H9 (cell line): ENCODE measurements around the gene DMXL2. TPM values are rescaled to one million over a fixed set of nuclear protein-coding genes. Genes with fewer than 3 reads are reported as not detected.

Experiments
- DNase-seq: peaks from one replicate; pipeline ENCODE4 v3.0.0-alpha.2; 2017
- H2AFZ ChIP-seq: one replicate; pipeline ENCODE4 v1.6.1; 2013; ENCODE audit warnings: mild to moderate bottlenecking, low read length, control low read depth, moderate library complexity
- H2AK5ac ChIP-seq: 2 replicates; pipeline ENCODE4 v1.6.1; 2013; ENCODE audit warnings: low read length, control low read depth, mixed read lengths; ENCODE audit not compliant: insufficient read length
- H2BK120ac ChIP-seq: one replicate; pipeline ENCODE4 v1.6.1; 2013; ENCODE audit warnings: low read depth, mild to moderate bottlenecking, low read length, control low read depth, inconsistent platforms; ENCODE audit not compliant: poor library complexity, severe bottlenecking
- H2BK12ac ChIP-seq: 2 replicates; pipeline ENCODE4 v1.6.1; 2013; ENCODE audit warnings: low read length, control low read depth, mixed read lengths, low read depth; ENCODE audit not compliant: insufficient read length
- H2BK15ac ChIP-seq: 2 replicates; pipeline ENCODE4 v1.6.1; 2013; ENCODE audit warnings: low read depth, low read length, control low read depth
- H2BK20ac ChIP-seq: one replicate; pipeline ENCODE4 v1.6.1; 2013; ENCODE audit warnings: low read depth, mild to moderate bottlenecking, low read length, control low read depth, inconsistent platforms; ENCODE audit not compliant: poor library complexity, severe bottlenecking
- H2BK5ac ChIP-seq: 2 replicates; pipeline ENCODE4 v1.6.1; 2013; ENCODE audit warnings: low read length, control low read depth, mixed read lengths; ENCODE audit not compliant: insufficient read length
- H3K14ac ChIP-seq: 2 replicates; pipeline ENCODE4 v1.6.1; 2013; ENCODE audit warnings: low read length, control low read depth; ENCODE audit not compliant: insufficient read depth
- H3K18ac ChIP-seq: 2 replicates; pipeline ENCODE4 v1.6.1; 2013; ENCODE audit warnings: low read depth, mild to moderate bottlenecking, mixed read lengths, low read length, control low read depth; ENCODE audit not compliant: insufficient read length
- H3K23ac ChIP-seq: 2 replicates; pipeline ENCODE4 v1.6.1; 2013; ENCODE audit warnings: low read length, control low read depth, mixed read lengths, low read depth; ENCODE audit not compliant: insufficient read length
- H3K23me2 ChIP-seq: 2 replicates; pipeline ENCODE4 v1.6.1; 2013; ENCODE audit warnings: low read depth, mild to moderate bottlenecking, mixed read lengths, low read length, control low read depth; ENCODE audit not compliant: insufficient read length, poor library complexity, severe bottlenecking
- H3K27ac ChIP-seq: 2 replicates; pipeline ENCODE4 v1.5.1; 2013; ENCODE audit warnings: low read length, control low read depth, mixed read lengths, low read depth; ENCODE audit not compliant: insufficient read length
- H3K27me3 ChIP-seq: 2 replicates; pipeline ENCODE4 v1.6.1; 2013; ENCODE audit warnings: low read length, control low read depth, inconsistent platforms; ENCODE audit not compliant: insufficient read depth
- H3K4ac ChIP-seq: 2 replicates; pipeline ENCODE4 v1.6.1; 2013; ENCODE audit warnings: low read depth, mild to moderate bottlenecking, control low read depth, inconsistent platforms, low read length, moderate library complexity
- H3K4me1 ChIP-seq: 2 replicates; pipeline ENCODE4 v1.6.1; 2013; ENCODE audit warnings: low read length, control low read depth, inconsistent platforms; ENCODE audit not compliant: insufficient read depth
- H3K4me2 ChIP-seq: 2 replicates; pipeline ENCODE4 v1.6.1; 2013; ENCODE audit warnings: low read length, control low read depth, mixed read lengths; ENCODE audit not compliant: insufficient read length, insufficient read depth
- H3K56ac ChIP-seq: 2 replicates; pipeline ENCODE4 v1.6.1; 2013; ENCODE audit warnings: low read depth, mild to moderate bottlenecking, mixed read lengths, low read length, control low read depth; ENCODE audit not compliant: insufficient read length
- H3K79me1 ChIP-seq: 2 replicates; pipeline ENCODE4 v1.6.1; 2013; ENCODE audit warnings: low read depth, mild to moderate bottlenecking, moderate library complexity, low read length, control low read depth, inconsistent platforms; ENCODE audit not compliant: insufficient read depth, poor library complexity, severe bottlenecking
- H3K79me2 ChIP-seq: 2 replicates; pipeline ENCODE4 v1.6.1; 2013; ENCODE audit warnings: low read length, control low read depth, inconsistent platforms; ENCODE audit not compliant: insufficient read depth
- H3K9ac ChIP-seq: 2 replicates; pipeline ENCODE4 v1.6.1; 2013; ENCODE audit warnings: low read length, control low read depth, mixed read lengths; ENCODE audit not compliant: insufficient read length; ENCODE audit errors: extremely low read depth
- H3K9me3 ChIP-seq: one replicate; pipeline ENCODE4 v1.6.1; 2013; ENCODE audit warnings: low read depth, low read length, inconsistent platforms; ENCODE audit not compliant: control insufficient read depth
- H3T11ph ChIP-seq: one replicate; pipeline ENCODE4 v1.6.1; 2013; ENCODE audit warnings: mild to moderate bottlenecking, low read length, control low read depth, inconsistent platforms
- H4K20me1 ChIP-seq: one replicate; pipeline ENCODE4 v1.6.1; 2013; ENCODE audit not compliant: control insufficient read depth, insufficient read length, insufficient read depth
- H4K5ac ChIP-seq: 2 replicates; pipeline ENCODE4 v1.6.1; 2013; ENCODE audit warnings: low read depth, mild to moderate bottlenecking, mixed read lengths, low read length, control low read depth; ENCODE audit not compliant: insufficient read length
- H4K8ac ChIP-seq: replicated peaks from 2 replicates; pipeline ENCODE4 v1.6.1; 2013; ENCODE audit warnings: low read length, control low read depth, mixed read lengths, low read depth; ENCODE audit not compliant: insufficient read length
- H4K91ac ChIP-seq: 2 replicates; pipeline ENCODE4 v1.6.1; 2013; ENCODE audit warnings: low read depth, mild to moderate bottlenecking, moderate library complexity, mixed read lengths, low read length, control low read depth; ENCODE audit not compliant: insufficient read length
- H3K27ac Mint-ChIP-seq, 3 experiments: 2 replicates in 2 of 3; 3 replicates in 1 of 3; pipeline ENCODE4 v1.8.0; 2020 to 2021; ENCODE audit warnings: mixed read lengths in 3 of 3, mild to moderate bottlenecking in 1 of 3, moderate library complexity in 1 of 3
- H3K27me3 Mint-ChIP-seq: 2 replicates; pipeline ENCODE4 v1.8.0; 2021; ENCODE audit warnings: low read depth, mild to moderate bottlenecking, moderate library complexity, mixed read lengths
- H3K36me3 Mint-ChIP-seq, 3 experiments: 2 replicates in 2 of 3; 3 replicates in 1 of 3; pipeline ENCODE4 v1.8.0; 2020 to 2021; ENCODE audit warnings: low read depth in 3 of 3, mixed read lengths in 3 of 3; ENCODE audit not compliant: insufficient read depth in 1 of 3
- H3K4me1 Mint-ChIP-seq, 2 experiments: 2 replicates each; pipeline ENCODE4 v1.8.0; 2020; ENCODE audit warnings: mixed read lengths in 2 of 2
- H3K4me3 Mint-ChIP-seq, 2 experiments: 2 replicates in 1 of 2; 3 replicates in 1 of 2; pipeline ENCODE4 v1.8.0; 2020 to 2021; ENCODE audit warnings: mild to moderate bottlenecking in 2 of 2, mixed read lengths in 2 of 2, moderate library complexity in 1 of 2
- H3K9me3 Mint-ChIP-seq, 2 experiments: 2 replicates in 1 of 2; 3 replicates in 1 of 2; pipeline ENCODE4 v1.8.0; 2020; ENCODE audit warnings: mild to moderate bottlenecking in 2 of 2, mixed read lengths in 2 of 2, moderate library complexity in 1 of 2
- CTCF ChIP-seq: fragments of 200-600 bp; sonication (generic); conservative IDR thresholded peaks from 3 replicates; pipeline ENCODE4 v1.8.0; 2021; ENCODE audit warnings: antibody characterized with exemption, mild to moderate bottlenecking
- WGBS: extraction: QIAGEN DNeasy Blood & Tissue Kit; methylation state at CpG from one replicate; pipeline ENCODE4 v1.1.7; 2013; ENCODE audit warnings: missing lambda C conversion rate, low lambda C conversion rate, mixed read lengths; ENCODE audit not compliant: insufficient read length; ENCODE audit errors: extremely low coverage; 5-methylcytosine and 5-hydroxymethylcytosine counted together
- total RNA-seq: library from RNA; stranded (reverse); gene quantifications from 2 replicates; pipeline ENCODE4 v1.2.1, GENCODE V29; 2021

The DMXL2 gene
- total RNA-seq, 1 experiment from 2014 or later: 13.9 TPM

- H3K4me1 Mint-ChIP-seq: peaks cover 7 to 11% of the 10 kb centered on the region in 2 experiments
- no peak overlapping the region for H2BK120ac ChIP-seq
- no peak overlapping the region for H3K14ac ChIP-seq
- no peak overlapping the region for H3K27ac Mint-ChIP-seq
- TF ChIP-seq CTCF: no peak
- H4K91ac ChIP-seq: no peak overlapping the region
- H3K4me1 ChIP-seq: no peaks in the 10 kb centered on the region
- no peaks in the 10 kb centered on the region for H4K20me1 ChIP-seq
- H4K8ac ChIP-seq: no peak overlapping the region
- WGBS: no CpG with 5 or more reads among the region's 1 CpG
- H3K23me2 ChIP-seq: no peaks in the 10 kb centered on the region
- H4K5ac ChIP-seq: no peak overlapping the region
- no peak overlapping the region for H3K27ac ChIP-seq
- no peak overlapping the region for H2AFZ ChIP-seq
- H3K9me3 Mint-ChIP-seq: no peaks in the 10 kb centered on the region; a peak in 1 of 5 replicates
- no peak overlapping the region for H3K4me3 Mint-ChIP-seq
- no peak overlapping the region for H3K4me2 ChIP-seq
- DNase-seq: no peak
- H3K4ac ChIP-seq: no peak overlapping the region
- H3K27me3 ChIP-seq: no peaks in the 10 kb centered on the region
- H3K56ac ChIP-seq: no peak overlapping the region
- no peak overlapping the region for H2BK20ac ChIP-seq
- no peak overlapping the region for H3K23ac ChIP-seq
- H3K9me3 ChIP-seq: no peaks in the 10 kb centered on the region
- H3K9ac ChIP-seq: no peak overlapping the region
- H2BK15ac ChIP-seq: no peak overlapping the region
- no peak overlapping the region for H3T11ph ChIP-seq
- H3K36me3 Mint-ChIP-seq: peaks cover 0 to under 1% (median 0%) of the 10 kb centered on the region in 3 experiments; a peak in 2 of 7 replicates
- no peak overlapping the region for H2BK12ac ChIP-seq
- no peaks in the 10 kb centered on the region for H3K79me2 ChIP-seq
- H2BK5ac ChIP-seq: no peak overlapping the region
- no peaks in the 10 kb centered on the region for H3K27me3 Mint-ChIP-seq
- no peak overlapping the region for H2AK5ac ChIP-seq
- H3K79me1 ChIP-seq: no peaks in the 10 kb centered on the region
- no peak overlapping the region for H3K18ac ChIP-seq
Measured at GRCh38 chr15:51444112-51444511, 178.5 kb downstream of the DMXL2 start.
